ENCODE measurements around the gene NEU4. TPM values are rescaled to one million over a fixed set of nuclear protein-coding genes. Genes with fewer than 3 reads are reported as not detected.
"Not testable (repeated sequence)": the region's sequence is repeated elsewhere in the genome, so short reads cannot be mapped to it uniquely, and the experiment has no call there.

Gene NEU4, protein sequence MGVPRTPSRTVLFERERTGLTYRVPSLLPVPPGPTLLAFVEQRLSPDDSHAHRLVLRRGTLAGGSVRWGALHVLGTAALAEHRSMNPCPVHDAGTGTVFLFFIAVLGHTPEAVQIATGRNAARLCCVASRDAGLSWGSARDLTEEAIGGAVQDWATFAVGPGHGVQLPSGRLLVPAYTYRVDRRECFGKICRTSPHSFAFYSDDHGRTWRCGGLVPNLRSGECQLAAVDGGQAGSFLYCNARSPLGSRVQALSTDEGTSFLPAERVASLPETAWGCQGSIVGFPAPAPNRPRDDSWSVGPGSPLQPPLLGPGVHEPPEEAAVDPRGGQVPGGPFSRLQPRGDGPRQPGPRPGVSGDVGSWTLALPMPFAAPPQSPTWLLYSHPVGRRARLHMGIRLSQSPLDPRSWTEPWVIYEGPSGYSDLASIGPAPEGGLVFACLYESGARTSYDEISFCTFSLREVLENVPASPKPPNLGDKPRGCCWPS
- total RNA-seq (not detected), polyA plus RNA-seq (not detected)

- peaks cover 0 to 10% (median 9%) of the 10 kb centered on the region in 3 donors for H3K4me1 Mint-ChIP-seq
- H3K9me3 Mint-ChIP-seq: no peaks in the 10 kb centered on the region
- peaks cover 9% of the 10 kb centered on the region for H3K4me1 ChIP-seq (ENCODE audit: insufficient read depth, low read length)
- no peak within 1 kb of the TSS for H3K27ac ChIP-seq (ENCODE audit: low read depth, low read length)
- no peak within 1 kb of the TSS for H3K4me3 ChIP-seq (ENCODE audit: low read length)
- H3K9me3 ChIP-seq (ENCODE audit: low read length): no peaks in the 10 kb centered on the region
- peak within 1 kb of the TSS in 2 of 7 donors; percentile 1 to 3 for H3K4me3 Mint-ChIP-seq
- H3K36me3 ChIP-seq (ENCODE audit: insufficient read depth, low read length): no peaks in the 10 kb centered on the region
- H3K27ac Mint-ChIP-seq: peak within 1 kb of the TSS in 5 of 8 donors; percentile 46 to 85 (median 68)
- ChIA-PET CTCF (no interaction called here), POLR2A (no interaction called here)
- no peaks in the 10 kb centered on the region for H3K27me3 ChIP-seq (ENCODE audit: insufficient read depth, low read length, poor library complexity, severe bottlenecking)
- no peak for DNase-seq
- no peaks in the 10 kb centered on the region for H3K27me3 Mint-ChIP-seq
- no peaks in the 10 kb centered on the region for H3K36me3 Mint-ChIP-seq
Measured at GRCh38 chr2:241808721-241809382, at the start of gene NEU4. Gene NEU4, plus strand, starts transcription at chr2:241809193. Its CDS starts 5,292 bp downstream, at chr2:241814485.

- H3K4me3 Mint-ChIP-seq: peak overlapping the region in 2 of 7 donors; percentile 8 to 10
- peak in 1 of 5 donors; percentile 38 for DNase-seq
- H3K27ac Mint-ChIP-seq: peak overlapping the region in 5 of 8 donors; percentile 30 to 68 (median 48)
- POLR2A ChIA-PET; H3K27ac ChIP-seq (ENCODE audit: low read depth, low read length); H3K9me3 Mint-ChIP-seq; H3K9me3 ChIP-seq (ENCODE audit: low read length); H3K27me3 Mint-ChIP-seq; H3K27me3 ChIP-seq (ENCODE audit: insufficient read depth, low read length, poor library complexity, severe bottlenecking); H3K4me3 ChIP-seq (ENCODE audit: low read length); H3K36me3 ChIP-seq (ENCODE audit: insufficient read depth, low read length); CTCF ChIA-PET: not testable (repeated sequence)
- peaks cover 11 to 40% (median 17%) of the 10 kb centered on the region in 3 donors for H3K36me3 Mint-ChIP-seq
- peaks cover 22% of the 10 kb centered on the region for H3K4me1 ChIP-seq (ENCODE audit: insufficient read depth, low read length)
- H3K4me1 Mint-ChIP-seq: peaks cover 31 to 40% (median 40%) of the 10 kb centered on the region in 3 donors
Measured at GRCh38 chr2:241759893-241760292, 49.1 kb upstream of the NEU4 start.

GRCh38 chr2:241760301-241760771, 48.7 kb upstream of the NEU4 start:
- Histone ChIP-seq H3K4me1 (ENCODE audit: insufficient read depth, low read length) (peaks cover 22% of the 10 kb centered on the region), H3K9me3 (ENCODE audit: low read length) (no peaks in the 10 kb centered on the region), H3K27me3 (ENCODE audit: insufficient read depth, low read length, poor library complexity, severe bottlenecking) (no peaks in the 10 kb centered on the region), H3K36me3 (ENCODE audit: insufficient read depth, low read length) (no peaks in the 10 kb centered on the region), H3K4me3 (ENCODE audit: low read length) (no peak overlapping the region), H3K27ac (ENCODE audit: low read depth, low read length) (no peak overlapping the region)
- Mint-ChIP-seq H3K27ac (peak overlapping the region in 4 of 8 donors; percentile 15 to 88 (median 71)), H3K9me3 (peaks cover 0 to 3% (median 2%) of the 10 kb centered on the region in 5 donors), H3K36me3 (peaks cover 11 to 38% (median 17%) of the 10 kb centered on the region in 3 donors), H3K4me1 (peaks cover 31 to 40% (median 40%) of the 10 kb centered on the region in 3 donors), H3K27me3 (peaks cover 0 to 8% of the 10 kb centered on the region in 2 donors), H3K4me3 (no peak overlapping the region)
- ChIA-PET CTCF (no interaction called here), POLR2A (no interaction called here)
- DNase-seq: peak in 1 of 5 donors; percentile 54

DNA sequence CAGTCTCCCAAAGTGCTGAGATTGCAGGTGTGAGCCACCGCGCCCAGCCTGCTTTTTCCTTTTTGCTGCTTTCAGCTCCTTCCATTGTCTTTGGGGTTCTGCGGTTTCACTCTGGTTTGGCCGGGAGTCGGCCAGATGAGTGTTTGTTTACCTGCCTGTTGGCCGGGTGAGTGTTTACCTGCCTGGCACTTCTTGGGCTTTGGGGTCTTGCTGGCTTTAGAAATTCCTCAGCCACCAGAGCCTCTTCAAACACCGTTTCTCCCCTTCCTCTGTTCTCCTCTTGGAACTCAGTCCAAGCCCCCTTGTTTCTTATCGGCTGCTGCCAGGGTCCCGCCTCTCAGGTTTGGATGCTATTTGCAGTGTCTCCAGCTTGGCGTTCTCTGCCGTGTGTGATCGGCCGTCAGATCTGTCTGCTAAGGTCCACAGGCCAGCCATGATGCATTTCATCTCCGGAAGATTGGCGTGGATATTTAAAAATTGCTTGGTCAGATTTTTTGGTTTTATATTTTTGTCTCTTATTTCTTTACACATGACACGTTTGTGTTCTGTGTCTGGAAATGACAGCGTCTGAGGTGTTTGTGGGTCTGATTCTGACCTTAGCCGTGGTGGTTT, 46.6 kb upstream of the NEU4 start:
- Mint-ChIP-seq H3K27me3 (peaks cover 0 to 8% of the 10 kb centered on the region in 2 donors), H3K36me3 (peaks cover 9 to 22% (median 17%) of the 10 kb centered on the region in 3 donors), H3K9me3 (peaks cover 0 to 3% (median 2%) of the 10 kb centered on the region in 5 donors), H3K4me1 (peaks cover 31 to 40% (median 40%) of the 10 kb centered on the region in 3 donors), H3K4me3 (peak overlapping the region; percentile 53 to 87 (median 82)), H3K27ac (peak overlapping the region; percentile 92 to 100 (median 98))
- Histone ChIP-seq H3K9me3 (ENCODE audit: low read length) (no peaks in the 10 kb centered on the region), H3K27me3 (ENCODE audit: insufficient read depth, low read length, poor library complexity, severe bottlenecking) (no peaks in the 10 kb centered on the region), H3K36me3 (ENCODE audit: insufficient read depth, low read length) (no peaks in the 10 kb centered on the region), H3K27ac (ENCODE audit: low read depth, low read length) (peak overlapping the region; percentile 85), H3K4me1 (ENCODE audit: insufficient read depth, low read length) (peaks cover 22% of the 10 kb centered on the region), H3K4me3 (ENCODE audit: low read length) (peak overlapping the region; percentile 31)
- ChIA-PET CTCF (interaction anchor here (1.0 to 4.3 kb wide), 12 partner anchors 15 to 116 kb away, joined by 3 to 14 read pairs (median 4); partner anchors contain the start of genes D2HGDH and RTP5), POLR2A (interaction anchor here (0.6 to 2.5 kb wide), 7 partner anchors 22 to 106 kb away, joined by 3 to 22 read pairs (median 9); partner anchors contain the start of genes D2HGDH, DTYMK and RTP5)
- peak in 3 of 5 donors; percentile 21 to 56 (median 31) for DNase-seq

- POLR2A ChIA-PET: interaction anchor here (0.7 to 2.5 kb wide), 8 partner anchors 23 to 448 kb away, joined by 3 to 22 read pairs (median 8); partner anchors contain the start of genes D2HGDH, DTYMK and RTP5
- H3K27me3 Mint-ChIP-seq: peaks cover 0 to 8% of the 10 kb centered on the region in 2 donors
- H3K4me1 ChIP-seq (ENCODE audit: insufficient read depth, low read length): peaks cover 22% of the 10 kb centered on the region
- peak overlapping the region; percentile 53 to 87 (median 82) for H3K4me3 Mint-ChIP-seq
- peaks cover 31 to 40% (median 40%) of the 10 kb centered on the region in 3 donors for H3K4me1 Mint-ChIP-seq
- peak overlapping the region; percentile 85 for H3K27ac ChIP-seq (ENCODE audit: low read depth, low read length)
- H3K27ac Mint-ChIP-seq: peak overlapping the region; percentile 92 to 100 (median 98)
- H3K36me3 ChIP-seq (ENCODE audit: insufficient read depth, low read length): no peaks in the 10 kb centered on the region
- H3K36me3 Mint-ChIP-seq: peaks cover 9 to 20% (median 17%) of the 10 kb centered on the region in 3 donors
- H3K9me3 Mint-ChIP-seq: peaks cover 0 to 3% (median 2%) of the 10 kb centered on the region in 5 donors
- CTCF ChIA-PET: interaction anchor here (1.0 to 4.3 kb wide), 12 partner anchors 16 to 116 kb away, joined by 3 to 14 read pairs (median 4); partner anchors contain the start of genes D2HGDH and RTP5
- no peaks in the 10 kb centered on the region for H3K9me3 ChIP-seq (ENCODE audit: low read length)
- H3K27me3 ChIP-seq (ENCODE audit: insufficient read depth, low read length, poor library complexity, severe bottlenecking): no peaks in the 10 kb centered on the region
- DNase-seq: peak; percentile 30 to 94 (median 80)
- H3K4me3 ChIP-seq (ENCODE audit: low read length): peak overlapping the region; percentile 31
Measured at GRCh38 chr2:241762933-241763369, 46.0 kb upstream of the NEU4 start.

GRCh38 chr2:241763551-241764274, 45.3 kb upstream of the NEU4 start:
- H3K27me3 Mint-ChIP-seq: peaks cover 0 to 8% of the 10 kb centered on the region in 2 donors
- peaks cover 31 to 44% (median 40%) of the 10 kb centered on the region in 3 donors for H3K4me1 Mint-ChIP-seq
- H3K4me3 Mint-ChIP-seq: peak overlapping the region; percentile 53 to 87 (median 82)
- no peaks in the 10 kb centered on the region for H3K36me3 ChIP-seq (ENCODE audit: insufficient read depth, low read length)
- H3K36me3 Mint-ChIP-seq: peaks cover 9 to 18% (median 17%) of the 10 kb centered on the region in 3 donors
- peak overlapping the region; percentile 85 for H3K27ac ChIP-seq (ENCODE audit: low read depth, low read length)
- H3K27ac Mint-ChIP-seq: peak overlapping the region; percentile 92 to 100 (median 98)
- H3K9me3 Mint-ChIP-seq: peaks cover 0 to 3% (median 2%) of the 10 kb centered on the region in 5 donors
- DNase-seq: peak in 4 of 5 donors; percentile 31 to 74 (median 34)
- POLR2A ChIA-PET: interaction anchor here (0.7 to 2.5 kb wide), 8 partner anchors 23 to 449 kb away, joined by 3 to 22 read pairs (median 8); partner anchors contain the start of genes D2HGDH, DTYMK and RTP5
- no peaks in the 10 kb centered on the region for H3K9me3 ChIP-seq (ENCODE audit: low read length)
- H3K4me3 ChIP-seq (ENCODE audit: low read length): peak overlapping the region; percentile 31
- no peaks in the 10 kb centered on the region for H3K27me3 ChIP-seq (ENCODE audit: insufficient read depth, low read length, poor library complexity, severe bottlenecking)
- CTCF ChIA-PET: interaction anchor here (0.9 to 4.3 kb wide), 9 partner anchors 17 to 115 kb away, joined by 3 to 14 read pairs (median 5); partner anchors contain the start of genes D2HGDH and RTP5
- peaks cover 22% of the 10 kb centered on the region for H3K4me1 ChIP-seq (ENCODE audit: insufficient read depth, low read length)
